ENCODE results near the gene LIPT2.

The LIPT2 gene

GRCh38 chr11:74504100-74504691, 10.7 kb upstream of the LIPT2 start:
- DNase-seq (ENCODE audit: low read depth in 2 of 2): no peak

- DNase-seq (ENCODE audit: low read depth in 2 of 2): no peak
These were observed 1.4 kb upstream of the LIPT2 start for GRCh38 chr11:74494916-74495315.

- DNase-seq (ENCODE audit: low read depth in 2 of 2): no peak
These were observed 487 bp upstream of the LIPT2 start for GRCh38 chr11:74493791-74494630.

DNA sequence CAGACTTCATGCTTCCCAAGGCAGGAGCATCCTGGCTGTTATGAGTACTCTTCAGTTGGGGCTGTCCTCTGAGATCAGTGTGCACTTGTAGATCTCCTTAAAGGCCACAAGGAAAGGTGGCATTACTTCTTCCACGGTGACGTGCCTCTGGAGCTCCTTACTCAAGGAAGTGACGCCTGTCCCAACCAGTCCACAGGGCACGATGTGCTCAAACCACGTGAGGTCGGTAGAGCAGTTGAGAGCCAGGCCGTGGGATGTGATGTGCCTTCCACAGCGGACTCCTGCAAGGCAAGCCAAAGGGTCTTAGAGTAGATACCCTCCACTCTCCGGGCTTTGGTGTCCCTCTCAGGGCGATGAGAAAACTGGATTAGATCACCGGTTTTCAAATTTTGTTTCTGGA, 1.4 kb downstream of the LIPT2 start:
- no peak for DNase-seq (ENCODE audit: low read depth in 2 of 2)

DNA sequence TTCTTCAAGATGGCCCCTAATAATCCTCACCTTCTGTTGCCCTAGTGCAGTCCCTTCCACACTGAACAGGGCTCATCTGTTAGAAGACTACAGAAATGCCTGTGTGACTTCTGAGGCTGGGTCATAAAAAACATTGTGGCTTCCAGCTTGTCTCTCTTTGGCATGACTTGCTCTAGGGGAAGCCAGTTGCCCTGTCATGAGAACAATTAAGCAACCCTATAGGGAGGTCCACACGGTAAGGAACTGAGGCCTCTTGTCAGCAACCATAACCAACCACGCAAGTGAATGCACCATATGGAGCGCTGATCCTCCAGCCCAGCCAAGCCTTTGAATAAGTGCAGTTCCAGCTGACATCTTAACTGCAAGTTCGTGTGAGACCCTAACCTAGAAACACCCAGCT, 2.6 kb downstream of the LIPT2 start:
- DNase-seq (ENCODE audit: low read depth in 2 of 2): no peak

- no peak for DNase-seq (ENCODE audit: low read depth in 2 of 2)
These were observed 5.6 kb downstream of the LIPT2 start for GRCh38 chr11:74487875-74488274.

- DNase-seq (ENCODE audit: low read depth in 2 of 2): no peak
These were observed 7.7 kb downstream of the LIPT2 start for GRCh38 chr11:74485868-74486267.

DNA sequence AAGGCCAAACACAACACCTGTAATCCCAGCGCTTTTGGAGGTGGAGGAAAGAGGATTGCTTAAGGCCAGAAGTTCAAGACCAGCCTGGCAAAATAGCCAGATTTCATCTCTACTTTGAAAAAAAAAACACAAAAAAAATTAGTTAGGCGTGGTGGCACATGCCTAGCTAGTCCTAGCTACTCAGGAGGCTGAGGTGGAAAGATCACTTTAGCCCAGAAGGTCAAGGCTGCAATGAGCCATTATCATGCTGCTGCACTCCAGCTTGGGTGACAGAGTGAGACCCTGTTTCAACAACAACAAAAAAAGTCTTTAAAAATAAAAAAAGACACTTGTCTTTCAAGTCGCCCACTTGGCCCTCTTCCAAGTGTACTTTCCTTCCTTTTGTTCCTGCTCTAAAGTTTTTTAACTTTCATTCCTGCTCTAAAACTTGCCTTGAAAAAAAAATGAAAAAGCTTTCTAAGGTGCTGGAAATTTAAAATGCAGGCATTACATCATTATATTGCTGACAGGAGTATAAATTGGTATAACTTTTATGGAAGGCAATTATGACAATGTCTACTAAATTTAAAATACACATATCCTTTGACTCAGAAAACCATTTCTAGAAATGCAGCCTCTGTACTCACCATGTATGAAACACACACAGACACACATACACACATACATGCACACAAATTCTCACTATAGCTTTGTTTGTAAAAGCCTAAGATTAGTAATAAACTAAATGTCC, 12.7 kb downstream of the LIPT2 start:
- DNase-seq (ENCODE audit: low read depth in 2 of 2): no peak

GRCh38 chr11:74479732-74480123, 13.8 kb downstream of the LIPT2 start:
- no peak for DNase-seq (ENCODE audit: low read depth in 2 of 2)

DNA sequence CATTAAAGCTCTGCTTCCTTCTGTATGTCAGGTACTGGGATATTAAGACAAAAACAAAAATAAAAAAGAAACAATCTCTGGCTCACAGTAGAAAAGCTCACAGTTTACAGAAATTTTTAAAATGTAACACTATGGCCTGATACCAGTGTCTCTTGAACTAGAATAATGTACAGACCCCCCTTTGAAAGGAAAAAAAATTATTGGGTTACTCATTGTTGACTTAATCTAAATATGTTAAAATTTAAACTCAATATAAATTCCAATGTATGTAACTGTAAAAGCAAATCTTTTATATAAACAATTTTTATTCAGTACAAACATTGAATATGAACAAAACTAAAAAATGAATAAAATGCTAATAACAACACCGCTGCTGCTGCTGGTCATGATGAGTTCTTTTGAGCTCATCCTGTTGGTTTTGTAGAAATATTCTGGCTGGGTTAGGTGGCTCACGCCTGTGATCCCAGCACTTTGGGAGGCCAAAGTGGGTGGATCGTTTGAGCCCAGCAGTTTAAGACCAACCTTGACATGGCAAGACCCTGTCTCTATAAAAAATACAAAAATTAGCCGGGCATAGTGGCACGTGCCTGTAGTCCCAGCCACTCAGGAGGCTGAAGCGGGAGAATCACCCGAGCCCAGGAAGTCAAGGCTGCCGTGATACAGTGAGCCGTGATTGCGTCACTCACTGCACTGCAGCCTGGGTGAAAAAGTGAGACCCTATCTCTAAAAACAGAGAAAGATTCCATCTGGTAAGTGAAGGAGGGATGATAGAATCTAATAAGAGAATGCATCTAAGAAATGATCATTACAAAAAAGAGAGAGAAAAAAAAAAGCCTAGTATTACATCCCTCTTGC, 14.4 kb downstream of the LIPT2 start:
- no peak for DNase-seq (ENCODE audit: low read depth in 2 of 2)

DNA sequence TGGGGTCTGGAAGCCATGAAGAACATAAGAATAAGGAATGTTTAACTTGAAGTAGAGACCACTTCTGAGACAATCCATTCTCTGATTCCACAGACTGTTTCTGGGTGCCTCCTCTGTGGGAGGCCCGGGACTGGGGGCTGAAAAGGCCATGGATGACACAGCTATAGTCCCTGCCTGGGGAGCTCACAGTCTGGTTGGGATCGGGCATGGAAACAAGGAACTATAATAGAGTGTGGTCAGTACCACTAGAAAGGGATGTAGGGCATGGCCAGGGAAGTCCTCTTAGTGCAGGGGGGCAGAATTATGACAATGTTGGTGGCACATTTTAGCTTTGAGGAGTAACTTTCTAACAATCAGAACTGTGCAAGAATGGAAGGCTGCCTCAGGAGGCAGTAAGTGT, 17.0 kb downstream of the LIPT2 start:
- DNase-seq (ENCODE audit: low read depth in 2 of 2): no peak

DNA sequence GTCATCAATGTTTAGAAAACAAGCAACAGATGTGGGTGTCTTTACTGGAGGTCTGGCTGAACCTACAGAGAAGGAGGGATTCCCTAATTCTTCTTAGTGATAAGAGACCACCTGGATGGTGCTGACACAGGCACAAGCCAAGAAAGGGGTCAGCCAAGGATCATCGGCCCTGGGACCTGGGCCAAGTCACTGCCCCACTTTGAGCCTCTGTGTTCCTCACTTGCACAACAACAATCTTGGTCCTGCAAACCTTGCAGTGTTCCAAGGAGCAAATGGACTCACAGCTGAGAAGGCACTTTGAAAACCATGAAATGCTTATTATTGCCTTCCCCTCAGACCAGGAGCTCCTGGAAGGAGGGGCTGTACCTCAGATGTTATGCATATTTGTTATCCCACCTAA, 19.2 kb downstream of the LIPT2 start:
- no peak for DNase-seq (ENCODE audit: low read depth in 2 of 2)

- no peak for DNase-seq (ENCODE audit: low read depth in 2 of 2)
These were observed 19.9 kb downstream of the LIPT2 start for GRCh38 chr11:74473382-74474173.

DNA sequence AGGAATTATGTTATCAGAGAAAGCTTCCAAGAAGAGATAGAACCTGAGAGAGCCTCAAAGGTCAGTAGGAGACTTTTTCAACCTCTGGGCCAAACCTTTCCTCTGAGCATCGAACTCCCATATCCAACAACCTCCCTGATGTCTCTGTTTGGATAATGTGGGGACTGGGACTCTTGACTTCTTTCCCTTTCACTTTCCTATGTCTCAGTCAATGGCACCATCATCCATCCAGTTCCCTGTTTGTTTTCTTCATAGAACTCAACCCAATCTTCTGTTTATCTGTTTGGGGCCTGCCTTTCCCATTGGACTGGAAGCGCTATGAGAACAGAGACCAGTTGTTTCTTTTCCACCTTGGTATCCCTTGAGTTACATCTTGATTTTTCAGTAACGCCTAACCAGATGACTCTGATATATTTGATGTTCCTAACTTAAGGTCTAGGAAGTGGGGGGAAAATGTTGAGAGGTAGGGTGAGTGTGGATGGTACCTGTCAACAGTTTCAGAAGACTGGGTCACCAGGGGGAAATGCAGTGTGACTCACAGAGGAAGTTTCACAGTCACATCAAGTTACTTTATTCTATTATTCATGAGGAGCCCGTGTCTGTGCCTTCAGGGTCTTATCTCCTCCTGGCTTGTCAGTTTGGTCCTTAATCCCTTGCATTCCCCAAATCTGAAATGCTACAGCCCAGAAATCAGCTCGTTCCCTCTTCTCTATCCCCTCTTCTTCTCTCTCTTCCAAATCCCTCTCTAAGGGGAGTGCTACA, 21.7 kb downstream of the LIPT2 start:
- no peak for DNase-seq (ENCODE audit: low read depth in 2 of 2)

DNA sequence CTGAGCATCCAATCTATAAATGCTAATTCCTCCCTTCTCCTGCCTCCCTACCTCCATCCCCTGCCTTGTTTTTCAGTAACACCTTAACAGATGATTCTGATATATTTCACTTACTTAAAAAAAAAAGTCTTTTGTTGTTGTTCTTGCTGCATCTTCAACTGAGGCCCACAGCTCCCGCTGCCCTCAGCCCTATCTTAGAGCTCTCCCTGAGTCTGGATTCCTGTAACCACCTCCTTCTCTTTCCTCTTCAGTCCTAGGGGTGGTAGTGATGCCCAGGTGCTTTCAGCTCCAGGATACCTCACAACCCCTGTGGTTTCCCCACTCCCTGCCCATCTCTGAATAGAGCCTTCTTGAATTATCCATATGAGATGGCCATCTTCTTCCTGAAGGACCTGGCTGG, 22.5 kb downstream of the LIPT2 start:
- no peak for DNase-seq (ENCODE audit: low read depth in 2 of 2)

DNA sequence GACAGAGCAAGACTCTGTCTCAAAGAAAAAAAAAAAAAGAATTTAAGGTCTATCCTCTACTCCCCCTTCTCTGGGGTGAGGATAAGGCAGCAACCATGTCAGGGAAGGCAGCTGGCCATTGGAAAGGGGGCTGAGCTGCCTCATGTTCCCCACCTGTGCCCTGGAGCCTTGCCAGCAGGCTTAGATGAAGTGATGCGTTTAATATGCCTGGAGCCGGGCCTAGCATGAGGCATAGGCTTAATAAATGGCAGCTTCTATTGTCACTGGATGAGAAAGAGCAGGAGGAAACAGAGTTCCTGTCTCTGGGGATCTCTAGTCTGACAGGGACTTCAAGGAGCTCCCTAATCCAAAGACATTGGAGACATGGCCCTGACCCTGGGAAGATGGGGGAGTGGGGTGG, 23.0 kb downstream of the LIPT2 start:
- DNase-seq (ENCODE audit: low read depth in 2 of 2): no peak

DNA sequence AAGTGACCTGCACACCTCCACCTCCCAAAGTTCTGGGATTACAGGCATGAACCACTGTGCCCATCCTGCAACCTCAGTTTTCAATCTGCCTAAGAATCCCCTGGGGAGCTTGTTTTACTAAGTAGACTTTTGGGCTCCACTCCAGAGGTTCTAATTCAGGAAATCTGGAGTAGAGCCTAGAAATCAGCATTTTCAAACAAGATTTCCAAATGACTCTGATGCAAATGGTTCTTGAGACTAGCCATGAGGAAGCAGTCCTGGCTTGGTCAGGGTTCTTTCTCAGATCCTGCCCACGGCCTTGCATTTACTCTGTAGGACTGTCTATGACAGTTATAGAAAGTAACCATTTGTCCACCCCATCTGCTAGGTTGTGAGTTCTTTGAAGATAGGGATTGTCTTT, 24.6 kb downstream of the LIPT2 start:
- DNase-seq (ENCODE audit: low read depth in 2 of 2): no peak

GRCh38 chr11:74468521-74468920, 25.0 kb downstream of the LIPT2 start:
- DNase-seq (ENCODE audit: low read depth in 2 of 2): no peak

- DNase-seq (ENCODE audit: low read depth in 2 of 2): no peak
These were observed 25.5 kb downstream of the LIPT2 start for GRCh38 chr11:74468058-74468457.

All from stimulated activated CD4-positive, alpha-beta T cell treated with anti-CD3 and anti-CD28 coated beads, Interleukin-12 subunit alpha, Interleukin-12 subunit beta, amount 100 ng/mL, for 24 hours (primary cell).